ENCODE results near the gene CPNE4. TPM values are rescaled to one million over a fixed set of nuclear protein-coding genes. Genes with fewer than 3 reads are reported as not detected.

CPNE4 gene
- total and polyA plus RNA-seq, 2 donors from 2014 or later: 0.79 to 1.2 TPM

DNA sequence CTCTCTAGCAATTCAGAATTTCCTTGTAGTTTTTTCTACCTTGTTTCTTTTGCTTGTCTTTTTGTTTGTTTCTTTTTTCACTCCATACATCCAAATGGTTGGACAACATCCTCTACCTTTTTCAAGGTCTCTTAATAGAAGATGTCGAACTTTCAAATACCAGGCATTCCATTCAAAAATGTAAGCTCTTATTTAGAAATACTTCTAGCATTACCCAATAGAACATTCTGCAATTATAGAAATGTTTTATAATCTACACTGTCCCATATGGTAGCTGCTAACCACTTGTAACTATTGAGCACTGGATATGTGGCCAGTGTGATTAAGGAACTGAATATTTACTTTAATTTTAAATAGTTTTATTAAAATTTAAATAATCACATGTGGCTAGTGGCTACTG, 335.8 kb downstream of the CPNE4 start:
- no peak overlapping the region for H3K9ac ChIP-seq (ENCODE audit: low read length in 3 of 3)
- no peaks in the 10 kb centered on the region for H3K4me1 ChIP-seq (ENCODE audit: control insufficient read depth in 2 of 3, insufficient read depth in 2 of 3, low read depth in 1 of 3, low read length in 3 of 3)
- H3K36me3 ChIP-seq (ENCODE audit: control insufficient read depth in 2 of 3, insufficient read depth in 3 of 3, low read length in 3 of 3): no peaks in the 10 kb centered on the region
- H3K9me3 ChIP-seq (ENCODE audit: control insufficient read depth in 2 of 3, insufficient read depth in 1 of 3, low read length in 3 of 3): no peaks in the 10 kb centered on the region
- DNase-seq (no peak), FAIRE-seq (no peak)
- intact Hi-C loops (cut with DNase I): no loop called here
- TF ChIP-seq, protein P1, sequence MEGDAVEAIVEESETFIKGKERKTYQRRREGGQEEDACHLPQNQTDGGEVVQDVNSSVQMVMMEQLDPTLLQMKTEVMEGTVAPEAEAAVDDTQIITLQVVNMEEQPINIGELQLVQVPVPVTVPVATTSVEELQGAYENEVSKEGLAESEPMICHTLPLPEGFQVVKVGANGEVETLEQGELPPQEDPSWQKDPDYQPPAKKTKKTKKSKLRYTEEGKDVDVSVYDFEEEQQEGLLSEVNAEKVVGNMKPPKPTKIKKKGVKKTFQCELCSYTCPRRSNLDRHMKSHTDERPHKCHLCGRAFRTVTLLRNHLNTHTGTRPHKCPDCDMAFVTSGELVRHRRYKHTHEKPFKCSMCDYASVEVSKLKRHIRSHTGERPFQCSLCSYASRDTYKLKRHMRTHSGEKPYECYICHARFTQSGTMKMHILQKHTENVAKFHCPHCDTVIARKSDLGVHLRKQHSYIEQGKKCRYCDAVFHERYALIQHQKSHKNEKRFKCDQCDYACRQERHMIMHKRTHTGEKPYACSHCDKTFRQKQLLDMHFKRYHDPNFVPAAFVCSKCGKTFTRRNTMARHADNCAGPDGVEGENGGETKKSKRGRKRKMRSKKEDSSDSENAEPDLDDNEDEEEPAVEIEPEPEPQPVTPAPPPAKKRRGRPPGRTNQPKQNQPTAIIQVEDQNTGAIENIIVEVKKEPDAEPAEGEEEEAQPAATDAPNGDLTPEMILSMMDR (IDR thresholded peaks at IDR 0.05; ENCODE audit: borderline replicate concordance, extremely low read depth, insufficient read depth): no peak
- no peaks in the 10 kb centered on the region for H3K27me3 ChIP-seq (ENCODE audit: control insufficient read depth, insufficient read depth, low read length)
- no peak overlapping the region for H3K4me3 ChIP-seq (ENCODE audit: low read length in 3 of 3)
- H3K27ac ChIP-seq (ENCODE audit: low read depth in 2 of 2, low read length in 2 of 2): no peak overlapping the region

DNA sequence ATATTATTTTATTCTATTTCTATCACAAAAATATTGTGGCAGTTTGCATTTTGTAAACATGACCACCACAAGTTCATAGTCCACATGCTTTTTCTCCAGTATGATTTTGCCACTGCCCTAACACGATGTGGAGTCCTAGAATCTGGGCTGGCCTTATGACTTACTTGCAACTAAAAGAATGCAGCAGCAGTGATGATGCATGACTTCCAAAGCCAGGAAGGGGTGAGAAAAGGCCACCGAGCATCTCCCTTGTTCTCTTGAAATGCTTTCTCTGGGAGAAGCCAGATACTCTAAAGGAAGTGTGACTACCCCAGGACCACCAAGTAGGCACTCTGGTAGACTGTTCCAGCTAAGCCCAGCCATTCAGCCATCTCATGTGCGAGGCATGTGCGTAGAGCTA, 340.4 kb downstream of the CPNE4 start:
- no peaks in the 10 kb centered on the region for H3K4me1 ChIP-seq (ENCODE audit: control insufficient read depth in 2 of 3, insufficient read depth in 2 of 3, low read depth in 1 of 3, low read length in 3 of 3)
- H3K9ac ChIP-seq (ENCODE audit: low read length in 3 of 3): no peak overlapping the region
- H3K9me3 ChIP-seq (ENCODE audit: control insufficient read depth in 2 of 3, insufficient read depth in 1 of 3, low read length in 3 of 3): no peaks in the 10 kb centered on the region
- TF ChIP-seq, protein P1 (IDR thresholded peaks at IDR 0.05; ENCODE audit: borderline replicate concordance, extremely low read depth, insufficient read depth): no peak
- no peaks in the 10 kb centered on the region for H3K36me3 ChIP-seq (ENCODE audit: control insufficient read depth in 2 of 3, insufficient read depth in 3 of 3, low read length in 3 of 3)
- intact Hi-C loops (cut with DNase I): no loop called here
- H3K4me3 ChIP-seq (ENCODE audit: low read length in 3 of 3): no peak overlapping the region
- H3K27ac ChIP-seq (ENCODE audit: low read depth in 2 of 2, low read length in 2 of 2): no peak overlapping the region
- no peaks in the 10 kb centered on the region for H3K27me3 ChIP-seq (ENCODE audit: control insufficient read depth, insufficient read depth, low read length)
- DNase-seq (no peak), FAIRE-seq (no peak)

DNA sequence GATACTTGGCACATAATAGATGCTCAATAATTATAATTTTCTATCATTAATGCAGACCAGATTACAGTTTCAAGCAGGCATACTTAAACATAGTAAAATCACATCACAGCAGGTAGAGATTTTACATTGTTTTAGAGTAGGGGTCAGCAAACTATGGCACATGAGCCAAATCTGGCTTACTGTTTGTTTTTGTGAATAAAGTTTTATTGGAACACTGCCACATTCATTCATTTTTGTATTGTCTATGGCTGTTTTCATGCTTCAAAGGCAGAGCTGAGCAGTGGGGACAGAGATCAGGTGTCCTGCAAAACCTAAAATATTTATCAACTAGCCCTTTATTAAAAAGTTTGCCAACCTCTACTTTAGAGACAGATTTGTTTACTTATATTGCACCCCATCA, 342.5 kb downstream of the CPNE4 start:
- Histone ChIP-seq H3K9me3 (ENCODE audit: control insufficient read depth in 2 of 3, insufficient read depth in 1 of 3, low read length in 3 of 3) (no peaks in the 10 kb centered on the region), H3K36me3 (ENCODE audit: control insufficient read depth in 2 of 3, insufficient read depth in 3 of 3, low read length in 3 of 3) (no peaks in the 10 kb centered on the region), H3K9ac (ENCODE audit: low read length in 3 of 3) (no peak overlapping the region), H3K4me1 (ENCODE audit: control insufficient read depth in 2 of 3, insufficient read depth in 2 of 3, low read depth in 1 of 3, low read length in 3 of 3) (no peaks in the 10 kb centered on the region), H3K27me3 (ENCODE audit: control insufficient read depth, insufficient read depth, low read length) (no peaks in the 10 kb centered on the region), H3K4me3 (ENCODE audit: low read length in 3 of 3) (no peak overlapping the region), H3K27ac (ENCODE audit: low read depth in 2 of 2, low read length in 2 of 2) (no peak overlapping the region)
- DNase-seq (no peak), FAIRE-seq (no peak)
- TF ChIP-seq, protein P1 (IDR thresholded peaks at IDR 0.05; ENCODE audit: borderline replicate concordance, extremely low read depth, insufficient read depth): no peak
- intact Hi-C loops (cut with DNase I): no loop called here

DNA sequence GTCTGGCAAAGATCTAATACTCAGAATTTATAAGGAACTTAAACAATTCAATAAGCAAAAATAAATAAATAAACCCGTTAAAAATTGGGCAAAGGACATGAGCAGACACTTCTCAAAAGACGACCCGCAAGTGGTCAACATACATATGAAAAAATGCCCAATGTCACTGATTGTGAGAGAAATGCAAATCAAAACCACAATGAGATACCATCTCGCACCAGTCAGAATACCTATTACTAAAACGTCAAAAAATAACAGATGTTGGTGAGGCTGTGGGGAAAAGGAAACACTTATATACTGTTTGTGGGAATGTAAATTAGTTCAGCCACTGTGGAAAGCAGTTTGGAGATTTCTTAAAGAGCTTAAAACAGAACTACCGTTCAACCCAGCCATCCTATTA, 344.0 kb downstream of the CPNE4 start:
- no peak for FAIRE-seq
- TF ChIP-seq, protein P1 (IDR thresholded peaks at IDR 0.05; ENCODE audit: borderline replicate concordance, extremely low read depth, insufficient read depth): no peak
- intact Hi-C loops (cut with DNase I): no loop called here

More for the DNA sequence above, 344.0 kb downstream of the CPNE4 start:
- Histone ChIP-seq H3K4me1 (ENCODE audit: control insufficient read depth in 2 of 3, insufficient read depth in 2 of 3, low read depth in 1 of 3, low read length in 3 of 3) (no peaks in the 10 kb centered on the region), H3K27ac (ENCODE audit: low read depth in 2 of 2, low read length in 2 of 2) (no peak overlapping the region), H3K9me3 (ENCODE audit: control insufficient read depth in 2 of 3, insufficient read depth in 1 of 3, low read length in 3 of 3) (no peaks in the 10 kb centered on the region), H3K4me3 (ENCODE audit: low read length in 3 of 3) (no peak overlapping the region), H3K9ac (ENCODE audit: low read length in 3 of 3) (no peak overlapping the region), H3K36me3 (ENCODE audit: control insufficient read depth in 2 of 3, insufficient read depth in 3 of 3, low read length in 3 of 3) (no peaks in the 10 kb centered on the region), H3K27me3 (ENCODE audit: control insufficient read depth, insufficient read depth, low read length) (no peaks in the 10 kb centered on the region)
- no peak for DNase-seq

All from kidney (tissue), 14 donors.